K562 (cell line): ENCODE data around the gene PFKL. TPM values are rescaled to one million over a fixed set of nuclear protein-coding genes. Genes with fewer than 3 reads are reported as not detected.

ENCODE experiments used
- ATAC-seq: fragments of 200-7000 bp; cut with Tn5 transposase; 3 replicates; pipeline ENCODE4 v1.9.1; 2020; ENCODE audit warnings: moderate library complexity
- BruUV-seq: library from RNA; stranded (reverse); fragments of 400-500 nt; replicated peaks from 2 replicates; lab custom pipeline; 2021; lab: Mats Ljungman, UMichigan
- CTCF ChIA-PET: fragments of 300-600 bp; formaldehyde crosslinking; extraction: SDS; loops from one replicate; lab custom pipeline; 2021; ENCODE audit warnings: low intra/inter-chr PET ratio; lab: Yijun Ruan, JAX
- POLR2A ChIA-PET: fragments of 300-600, 350-650 bp; sonication (Branson Sonifier 250); formaldehyde crosslinking; extraction: SDS; loops from one replicate; lab custom pipeline; 2021; ENCODE audit warnings: antibody characterized with exemption, inconsistent platforms; lab: Yijun Ruan, JAX
- DNase-seq, 4 experiments: peaks; one replicate each; pipeline versions ENCODE4 v3.0.0 to v3.0.0-alpha.2; 2011 to 2018; ENCODE audit warnings: low spot score in 3 of 4, mixed read lengths in 3 of 4; ENCODE audit errors: extremely low read depth in 1 of 4
- FAIRE-seq: peaks from 2 replicates; lab custom pipeline; 2011; peaks lifted over from hg19 to GRCh38; lab: Jason Lieb, UNC
- H2AFZ ChIP-seq: 2 replicates; pipeline ENCODE4 v1.6.0; 2011; ENCODE audit warnings: low read depth, low read length, control low read depth, inconsistent platforms
- H3K27ac ChIP-seq: fragments of 200-600 bp; 3 replicates; pipeline ENCODE4 v1.8.0; 2011; ENCODE audit warnings: low read depth, mild to moderate bottlenecking, control low read depth, inconsistent platforms, low read length, moderate library complexity, mixed read lengths; ENCODE audit errors: extremely low read depth
- H3K27me3 ChIP-seq, 2 experiments: fragments of 300-600 bp in 1 of 2; 2 replicates in 1 of 2; 3 replicates in 1 of 2; pipeline versions ENCODE4 v1.6.0 to v1.8.0; 2011; ENCODE audit warnings: inconsistent platforms in 2 of 2, low read length in 2 of 2, mild to moderate bottlenecking in 1 of 2, mixed read lengths in 1 of 2, moderate library complexity in 1 of 2; ENCODE audit not compliant: control insufficient read depth in 2 of 2, insufficient read depth in 2 of 2
- H3K36me3 ChIP-seq: fragments of 300-600 bp; 3 replicates; pipeline ENCODE4 v1.8.0; 2011; ENCODE audit warnings: mild to moderate bottlenecking, low read length, inconsistent platforms; ENCODE audit not compliant: control insufficient read depth, insufficient read depth
- H3K4me1 ChIP-seq, 2 experiments: fragments of 200-600 bp in 1 of 2; replicated peaks in 1 of 2; 2 replicates in 1 of 2; 3 replicates in 1 of 2; pipeline versions ENCODE4 v1.5.1 to v1.8.0; 2011; ENCODE audit warnings: inconsistent platforms in 2 of 2, low read length in 2 of 2, mild to moderate bottlenecking in 1 of 2, mixed read lengths in 1 of 2, moderate library complexity in 1 of 2; ENCODE audit not compliant: control insufficient read depth in 2 of 2, insufficient read depth in 2 of 2
- H3K4me2 ChIP-seq: 2 replicates; pipeline ENCODE4 v1.6.1; 2011; ENCODE audit warnings: low read length, control low read depth, inconsistent platforms, mixed read lengths; ENCODE audit not compliant: insufficient read depth
- H3K4me3 ChIP-seq: fragments of 200-600 bp; sonication (generic), shearing (Covaris generic); 2 replicates; pipeline ENCODE4 v1.5.1; 2016; ENCODE audit warnings: control low read depth, inconsistent platforms
- H3K79me2 ChIP-seq: fragments of 200-600 bp; 3 replicates; pipeline ENCODE4 v1.8.0; 2011; ENCODE audit warnings: low read length, inconsistent platforms; ENCODE audit not compliant: control insufficient read depth, insufficient read depth
- H3K9ac ChIP-seq, 2 experiments: 2 replicates each; pipeline versions ENCODE4 v1.6.0 to v1.6.1; 2011; ENCODE audit warnings: low read depth in 2 of 2, low read length in 2 of 2, control low read depth in 1 of 2, inconsistent platforms in 1 of 2, mild to moderate bottlenecking in 1 of 2, mixed read lengths in 1 of 2; ENCODE audit not compliant: insufficient read depth in 1 of 2
- H3K9me1 ChIP-seq: one replicate; pipeline ENCODE4 v1.6.0; 2011; ENCODE audit warnings: inconsistent platforms, mild to moderate bottlenecking, low read length, moderate library complexity; ENCODE audit not compliant: control insufficient read depth, insufficient read depth
- H3K9me3 ChIP-seq: replicated peaks from 2 replicates; pipeline ENCODE4 v1.5.1; 2011; ENCODE audit warnings: low read depth, low read length, inconsistent platforms; ENCODE audit not compliant: control insufficient read depth, insufficient read depth
- H4K20me1 ChIP-seq: replicated peaks from 2 replicates; pipeline ENCODE4 v1.6.1; 2011; ENCODE audit warnings: low read length, inconsistent platforms, mixed read lengths; ENCODE audit not compliant: control insufficient read depth, insufficient read depth
- BHLHE40 ChIP-seq: IDR thresholded peaks from 2 replicates; pipeline ENCODE4 v1.6.1; 2011; ENCODE audit warnings: low read length, improper control_type of control experiment
- CHD1 ChIP-seq: fragments of 200-600 bp; sonication (generic); IDR thresholded peaks from one replicate; pipeline ENCODE4 v1.6.1; 2012; ENCODE audit warnings: mild to moderate bottlenecking, moderate library complexity, low read length, inconsistent platforms
- DEAF1 ChIP-seq: fragments of 450-650 bp; formaldehyde crosslinking; IDR thresholded peaks from 2 replicates; pipeline ENCODE4 v1.4.0; 2020; ENCODE audit warnings: mild to moderate bottlenecking, moderate library complexity
- HDAC2 ChIP-seq: fragments of 450-650 bp; IDR thresholded peaks from 2 replicates; pipeline ENCODE4 v1.6.1; 2016; ENCODE audit warnings: mild to moderate bottlenecking
- HIVEP1 ChIP-seq: fragments of 250-450 bp; sonication (Bioruptor Pico); IDR thresholded peaks from 2 replicates; pipeline ENCODE4 v1.4.0; 2020; ENCODE audit warnings: mild to moderate bottlenecking
- MEF2A ChIP-seq: IDR thresholded peaks from 2 replicates; pipeline ENCODE4 v1.6.1; 2011; ENCODE audit warnings: low read depth, mild to moderate bottlenecking, low read length, moderate library complexity; ENCODE audit not compliant: control insufficient read depth
- PHF8 ChIP-seq: fragments of 200-600 bp; sonication (generic); IDR thresholded peaks from 2 replicates; pipeline ENCODE4 v1.6.1; 2012; ENCODE audit warnings: mixed run types, mild to moderate bottlenecking, inconsistent platforms, low read length, moderate library complexity, borderline replicate concordance
- PPARD ChIP-seq: fragments of 250-450 bp; sonication (Bioruptor Pico); IDR thresholded peaks from 2 replicates; pipeline ENCODE4 v1.8.0; 2022; ENCODE audit warnings: inconsistent platforms, mild to moderate bottlenecking, moderate library complexity
- USF1 ChIP-seq: sonication (generic); formaldehyde crosslinking; IDR thresholded peaks from 2 replicates; pipeline ENCODE4 v1.9.0; 2022; ENCODE audit warnings: mild to moderate bottlenecking, missing genetic modification reagents
- WGBS: fragments of 100-300 bp; shearing (Covaris generic); methylation state at CpG from one replicate; pipeline ENCODE4 v1.1.6; 2016; ENCODE audit warnings: low coverage, mixed read lengths; ENCODE audit not compliant: insufficient coverage; ENCODE audit errors: missing lambda C conversion rate; 5-methylcytosine and 5-hydroxymethylcytosine counted together
- in situ Hi-C: fragments of 300-500 bp; cut with MboI; formaldehyde crosslinking; loops from 4 replicates; pipeline ENCODE4 v1.15.0; 2018; ENCODE audit warnings: inconsistent platforms, mixed read lengths
- intact Hi-C: fragments of 100-400 bp; cut with micrococcal nuclease; formaldehyde crosslinking; loops from 2 replicates; pipeline ENCODE4 v1.14.2; 2022
- polyA plus RNA-seq, 8 experiments: library from polyadenylated mRNA; depleted of rRNA in 4 of 8; stranded (reverse) in 5 of 8; unstranded in 3 of 8; fragments of >200 nt; fragmentation: Nextera tagmentation in 2 of 8; fragmentation: Illumina TruSeq in 1 of 8; extraction: Ambion mirVana in 2 of 8; extraction: Trizol in 1 of 8; gene quantifications; 2 replicates each; pipeline versions ENCODE4 v1.2.1 to v1.2.3, GENCODE V29; 2011 to 2014; ENCODE audit warnings: inconsistent platforms in 1 of 8, missing spikeins in 1 of 8
- total RNA-seq, 7 experiments: library from RNA; depleted of rRNA in 6 of 7; stranded (reverse); fragments of >200 nt in 6 of 7; fragmentation: Illumina TruSeq in 2 of 7; extraction: Trizol in 2 of 7; gene quantifications; 2 replicates each; pipeline versions ENCODE4 v1.2.1 to v1.2.3, GENCODE V29; 2011 to 2021; ENCODE audit warnings: low replicate concordance in 1 of 7

PFKL gene
- total and polyA plus RNA-seq, 9 of the 15 experiments (the other 6 are each of a cell fraction or from before 2014, with no cell fraction given) = 1.1 to 124 (median 45.6) TPM

- no peaks in the 10 kb centered on the region; the same call in 2 of the 3 replicates for H3K79me2 ChIP-seq
- TF ChIP-seq PPARD (no peak), HDAC2 (no peak), DEAF1 (CRISPR knock-in tag) (no peak), HIVEP1 (CRISPR knock-in tag) (no peak), USF1 (CRISPR knock-in tag) (no peak), BHLHE40 (no peak), CHD1 (no peak), PHF8 (no peak), MEF2A (no peak)
- no peak overlapping the region for H3K4me2 ChIP-seq
- ATAC-seq (no peak), DNase-seq (no peak), FAIRE-seq (no peak)
- BruUV-seq = no TSS peak
- in situ Hi-C loops = no loop called here
- H3K27ac ChIP-seq = no peak overlapping the region
- H3K9ac ChIP-seq = peak overlapping the region in 1 of 2 experiments; percentile 51; a peak in 1 of 4 replicates
- CTCF ChIA-PET = no interaction called here
- H2AFZ ChIP-seq = no peak overlapping the region
- no peaks in the 10 kb centered on the region for H3K9me1 ChIP-seq
- H3K9me3 ChIP-seq = no peaks in the 10 kb centered on the region
- no peaks in the 10 kb centered on the region for H4K20me1 ChIP-seq
- H3K36me3 ChIP-seq = peaks cover 78% of the 10 kb centered on the region; the same call in 2 of the 3 replicates
- H3K4me3 ChIP-seq = no peak overlapping the region
- POLR2A ChIA-PET = interaction anchor here (1.2 to 1.5 kb wide), 2 partner anchors 10 to 22 kb away, joined by 3 to 6 read pairs; no protein-coding TSS in a partner anchor
- intact Hi-C loops = no loop called here
- 93% methylated on average over 13 of the region's 13 CpGs for WGBS
- peaks cover 0 to 23% of the 10 kb centered on the region in 2 experiments; a peak in 1 of 5 replicates for H3K4me1 ChIP-seq
- no peaks in the 10 kb centered on the region for H3K27me3 ChIP-seq
These were observed 13.6 kb downstream of the PFKL start for GRCh38 chr21:44313451-44313850.
